Testis (tissue), 3 donors: ENCODE data around the gene CDKN1C. TPM values are rescaled to one million over a fixed set of nuclear protein-coding genes. Genes with fewer than 3 reads are reported as not detected.

ENCODE experiments used
- DNase-seq: peaks from one replicate; pipeline ENCODE4 v3.0.0-alpha.2; 2019
- H3K27ac ChIP-seq, 2 donors: fragments of 200-600 bp; sonication (generic); one replicate each; pipeline ENCODE4 v1.5.1; 2019
- H3K27me3 ChIP-seq: fragments of 200-600 bp; sonication (generic); one replicate; pipeline ENCODE4 v1.5.1; 2019
- H3K36me3 ChIP-seq: fragments of 200-600 bp; sonication (generic); one replicate; pipeline ENCODE4 v1.5.1; 2017; ENCODE audit warnings: low read depth; ENCODE audit errors: missing control alignments
- H3K4me1 ChIP-seq: fragments of 200-600 bp; sonication (generic); one replicate; pipeline ENCODE4 v1.5.1; 2019
- H3K4me3 ChIP-seq, 2 donors: fragments of 200-600 bp; sonication (generic); one replicate each; pipeline ENCODE4 v1.5.1; 2017 to 2019
- H3K9me3 ChIP-seq: fragments of 200-600 bp; sonication (generic); one replicate; pipeline ENCODE4 v1.5.1; 2017
- CTCF ChIP-seq, 3 experiments: fragments of 450-650 bp in 2 of 3; fragments of 200-600 bp in 1 of 3; sonication (generic) in 1 of 3; IDR thresholded peaks; one replicate each; pipeline ENCODE4 v1.5.1; 2016 to 2019; ENCODE audit warnings: antibody characterized with exemption in 3 of 3, mild to moderate bottlenecking in 2 of 3, moderate library complexity in 1 of 3
- POLR2A ChIP-seq: fragments of 450-650 bp; IDR thresholded peaks from one replicate; pipeline ENCODE4 v1.6.1; 2017; ENCODE audit warnings: antibody characterized with exemption, mild to moderate bottlenecking, moderate library complexity
- WGBS, 2 donors: methylation state at CpG; one replicate each; pipeline ENCODE4 v1.1.5; 2018; 5-methylcytosine and 5-hydroxymethylcytosine counted together
- intact Hi-C: fragments of 100-400 bp; cut with DNase I; formaldehyde crosslinking; loops from one replicate; pipeline ENCODE4 v1.15.1; 2023; ENCODE audit warnings: low total_unique reads
- polyA plus RNA-seq: library from polyadenylated mRNA; stranded (reverse); fragments of 350-450 nt; fragmentation: Illumina TruSeq; extraction: RNeasy Lipid Tissue Mini Kit (QIAGEN cat#74804); gene quantifications from one replicate; pipeline ENCODE4 v1.2.3, GENCODE V29; 2014; ENCODE audit warnings: low read depth, low replicate concordance; ENCODE audit not compliant: insufficient read depth
- total RNA-seq, 2 donors: library from RNA; depleted of rRNA; stranded (reverse); fragments of >200 nt; gene quantifications; one replicate each; pipeline ENCODE4 v1.2.3, GENCODE V29; 2016

The CDKN1C gene
- total and polyA plus RNA-seq, 3 donors from 2014 or later, result 15.2 to 34.9 (median 24.3) TPM

DNA sequence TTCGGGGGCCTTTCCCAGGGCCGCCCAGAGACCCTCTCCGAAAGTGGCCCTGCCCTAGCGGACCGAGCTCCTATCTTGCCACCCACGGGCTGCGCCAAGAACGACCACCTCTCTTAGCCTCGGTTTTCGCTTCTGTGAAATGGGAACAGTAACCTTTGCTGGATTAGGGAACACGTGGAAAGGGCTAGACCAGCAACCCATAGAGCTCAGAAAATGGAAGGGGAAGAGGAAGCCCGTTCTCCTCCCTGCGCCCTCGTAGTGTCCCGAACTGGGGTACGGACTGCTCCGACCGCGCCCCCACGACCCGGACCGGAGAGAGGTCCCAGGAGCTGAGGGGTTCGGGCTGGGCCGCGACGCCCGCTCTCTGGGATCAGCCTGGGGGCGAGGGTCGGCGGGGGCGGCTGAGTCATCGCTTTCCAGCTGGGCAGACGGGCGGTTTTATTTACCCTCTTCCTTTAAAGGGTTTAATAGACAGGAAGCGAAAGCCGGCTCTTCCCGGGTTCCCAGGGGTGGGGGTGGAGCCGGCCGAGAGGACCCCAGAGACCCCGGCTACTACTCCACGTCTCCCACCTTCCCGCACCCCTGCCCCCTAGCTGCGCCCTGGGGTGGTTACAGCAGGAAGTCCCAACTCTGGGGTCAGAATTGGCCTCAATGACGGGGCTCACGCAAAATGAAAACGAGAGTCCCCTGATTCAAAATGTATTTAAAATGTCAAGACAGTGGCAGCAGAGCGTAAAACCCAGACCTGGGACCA, 44.6 kb upstream of the CDKN1C start:
- 6 to 7% methylated on average over 18 to 47 of the region's 47 CpGs for WGBS, 2 donors
- intact Hi-C loops, result no loop called here
- Histone ChIP-seq H3K4me3 (peak overlapping the region; percentile 34 to 50), H3K4me1 (peaks cover 12% of the 10 kb centered on the region), H3K27me3 (no peaks in the 10 kb centered on the region), H3K27ac (peak overlapping the region in 1 of 2 donors; percentile 14), H3K36me3 (no peaks in the 10 kb centered on the region), H3K9me3 (no peaks in the 10 kb centered on the region)
- TF ChIP-seq CTCF (IDR thresholded peaks at IDR 0.05) (peak in 2 of 3 experiments; percentile 23 to 53), POLR2A (no peak)
- DNase-seq, result no peak

- Histone ChIP-seq H3K4me1 (peaks cover 12% of the 10 kb centered on the region), H3K36me3 (no peaks in the 10 kb centered on the region), H3K27me3 (no peaks in the 10 kb centered on the region), H3K9me3 (no peaks in the 10 kb centered on the region), H3K27ac (peak overlapping the region in 1 of 2 donors; percentile 14), H3K4me3 (peak overlapping the region; percentile 34 to 50)
- 2% methylated on average over 33 of the region's 48 CpGs; no CpG with 5 or more reads in 1 of the 2 donors for WGBS, 2 donors
- intact Hi-C loops, result no loop called here
- no peak for TF ChIP-seq CTCF (IDR thresholded peaks at IDR 0.05)
- no peak for TF ChIP-seq POLR2A
- DNase-seq, result no peak
Measured at GRCh38 chr11:2929531-2929949, 44.0 kb upstream of the CDKN1C start.

DNA sequence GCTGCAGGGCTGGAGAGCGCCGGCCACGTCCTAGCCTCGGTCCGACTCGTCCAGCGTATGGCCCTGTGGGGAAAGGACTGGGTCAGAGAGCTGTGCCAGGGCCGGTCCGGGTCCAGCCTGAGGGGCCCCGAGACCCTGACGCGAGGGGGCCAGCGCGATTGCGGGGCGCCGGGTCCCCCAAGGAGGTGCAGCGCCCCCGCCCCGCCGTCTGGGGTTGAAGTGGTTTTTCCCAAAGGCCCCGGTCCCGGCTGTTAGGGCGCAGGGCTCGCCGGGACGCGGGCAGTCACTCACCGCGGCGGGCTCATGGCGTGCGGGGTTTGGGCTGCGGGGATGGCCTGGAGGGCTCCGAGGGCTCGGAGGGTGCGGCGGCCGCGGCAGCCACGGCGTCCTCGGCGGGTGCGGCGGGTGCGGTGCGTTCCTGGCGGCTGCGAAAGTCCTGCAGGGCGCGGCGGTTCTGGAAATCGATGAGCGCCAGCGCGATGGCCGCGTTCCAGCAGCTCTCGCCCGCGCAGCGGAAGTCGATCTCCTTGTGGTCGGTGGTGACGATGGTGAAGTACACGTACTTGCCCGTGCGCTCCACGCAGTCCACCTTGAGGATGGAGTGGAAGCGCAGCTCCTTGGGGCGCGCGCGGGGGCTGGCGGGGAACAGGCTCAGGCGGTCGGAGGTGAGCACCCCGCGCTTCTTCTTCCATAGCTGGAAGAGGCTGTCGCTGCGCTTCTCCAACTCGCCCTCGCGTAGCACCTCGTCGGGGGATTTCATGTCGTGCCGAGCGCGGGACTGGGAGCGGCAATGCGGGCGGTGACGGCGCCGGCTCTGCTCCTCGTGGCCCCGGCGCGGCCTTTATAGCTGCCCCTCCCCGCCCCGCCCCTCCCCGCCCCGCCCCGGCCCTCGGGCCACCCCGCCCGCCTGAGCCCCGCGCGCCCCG, 43.3 kb upstream of the CDKN1C start, which contains the start of gene PHLDA2:
Gene PHLDA2 (minus strand): TSS at position 816 of the 926 bp plus-strand sequence. CDS start 56 bp downstream, at position 760.
- intact Hi-C loops, result no loop called here
- H3K9me3 ChIP-seq, result no peaks in the 10 kb centered on the region
- H3K4me1 ChIP-seq, result peaks cover 12% of the 10 kb centered on the region
- WGBS, 2 donors, result 0 to 3% methylated on average over 7 to 78 of the region's 113 CpGs
- H3K27ac ChIP-seq, result peak within 1 kb of the TSS in 1 of 2 donors; percentile 14
- no peak for TF ChIP-seq CTCF (IDR thresholded peaks at IDR 0.05)
- TF ChIP-seq POLR2A, result no peak
- H3K36me3 ChIP-seq, result no peaks in the 10 kb centered on the region
- DNase-seq, result peak; percentile 42
- peak within 1 kb of the TSS; percentile 34 to 58 for H3K4me3 ChIP-seq
- no peaks in the 10 kb centered on the region for H3K27me3 ChIP-seq

- Histone ChIP-seq H3K4me1 (peaks cover 12% of the 10 kb centered on the region), H3K27me3 (no peaks in the 10 kb centered on the region), H3K27ac (no peak overlapping the region), H3K4me3 (peak overlapping the region; percentile 34 to 58), H3K9me3 (no peaks in the 10 kb centered on the region), H3K36me3 (no peaks in the 10 kb centered on the region)
- DNase-seq, result no peak
- 11 to 34% methylated on average over 15 to 25 of the region's 25 CpGs for WGBS, 2 donors
- intact Hi-C loops, result no loop called here
- TF ChIP-seq POLR2A, result no peak
- no peak for TF ChIP-seq CTCF (IDR thresholded peaks at IDR 0.05)
Measured at GRCh38 chr11:2927851-2928604, 42.5 kb upstream of the CDKN1C start.
